GM12801 (cell line): ENCODE results near the gene FAM228B.

Experiments
- TF ChIP-seq, protein P1 (sequence below): IDR thresholded peaks from one replicate; pipeline ENCODE4 v1.5.1; 2011; ENCODE audit warnings: control low read depth; ENCODE audit not compliant: insufficient read length; ENCODE audit errors: extremely low read depth

FAM228B gene

DNA sequence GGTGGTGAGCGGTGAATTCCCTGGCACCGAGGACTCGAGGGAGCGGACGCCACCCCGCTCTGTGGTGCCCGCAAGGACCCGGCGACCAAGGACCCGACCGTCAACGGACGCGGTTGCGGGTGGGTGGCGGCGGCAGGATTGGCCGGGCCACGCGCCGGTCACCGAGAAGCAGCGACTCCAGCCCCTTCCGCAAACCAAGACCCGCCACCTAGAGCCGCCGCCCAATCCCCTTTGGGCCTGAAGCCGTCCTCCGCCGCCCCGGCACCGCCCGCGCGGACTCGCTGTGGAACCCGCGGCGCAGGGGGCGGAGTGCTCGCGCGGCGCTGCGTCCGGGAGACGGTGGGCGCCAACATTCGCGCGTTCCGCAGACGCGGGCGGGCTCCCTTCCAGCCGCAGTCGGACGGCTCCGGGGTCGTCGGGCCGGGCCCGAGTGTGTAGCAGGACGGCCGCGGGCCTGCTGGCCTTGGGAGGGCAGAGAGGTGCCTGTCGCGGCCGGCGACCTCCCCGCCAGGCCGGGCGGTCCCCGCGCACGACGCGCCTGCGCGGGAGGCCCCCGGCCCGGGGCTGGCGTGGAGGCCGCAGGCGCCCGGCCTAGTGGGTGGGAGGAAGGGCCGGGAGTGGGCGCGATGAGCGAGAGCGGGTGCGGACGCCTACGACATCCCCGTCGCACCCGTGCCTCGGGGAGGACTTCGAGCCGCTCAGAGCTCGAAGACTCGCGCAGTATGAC lies at the start of gene FAM228B, which contains the start of gene PFN4:
TSS of gene FAM228B (plus strand) at position 275 of the 727 bp plus-strand sequence. CDS start 893 bp downstream, outside the sequence.
TSS of gene PFN4 (minus strand) at position 140 of the 727 bp plus-strand sequence. CDS start 799 bp downstream, outside the sequence.
- TF ChIP-seq, protein P1, sequence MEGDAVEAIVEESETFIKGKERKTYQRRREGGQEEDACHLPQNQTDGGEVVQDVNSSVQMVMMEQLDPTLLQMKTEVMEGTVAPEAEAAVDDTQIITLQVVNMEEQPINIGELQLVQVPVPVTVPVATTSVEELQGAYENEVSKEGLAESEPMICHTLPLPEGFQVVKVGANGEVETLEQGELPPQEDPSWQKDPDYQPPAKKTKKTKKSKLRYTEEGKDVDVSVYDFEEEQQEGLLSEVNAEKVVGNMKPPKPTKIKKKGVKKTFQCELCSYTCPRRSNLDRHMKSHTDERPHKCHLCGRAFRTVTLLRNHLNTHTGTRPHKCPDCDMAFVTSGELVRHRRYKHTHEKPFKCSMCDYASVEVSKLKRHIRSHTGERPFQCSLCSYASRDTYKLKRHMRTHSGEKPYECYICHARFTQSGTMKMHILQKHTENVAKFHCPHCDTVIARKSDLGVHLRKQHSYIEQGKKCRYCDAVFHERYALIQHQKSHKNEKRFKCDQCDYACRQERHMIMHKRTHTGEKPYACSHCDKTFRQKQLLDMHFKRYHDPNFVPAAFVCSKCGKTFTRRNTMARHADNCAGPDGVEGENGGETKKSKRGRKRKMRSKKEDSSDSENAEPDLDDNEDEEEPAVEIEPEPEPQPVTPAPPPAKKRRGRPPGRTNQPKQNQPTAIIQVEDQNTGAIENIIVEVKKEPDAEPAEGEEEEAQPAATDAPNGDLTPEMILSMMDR, result no peak

DNA sequence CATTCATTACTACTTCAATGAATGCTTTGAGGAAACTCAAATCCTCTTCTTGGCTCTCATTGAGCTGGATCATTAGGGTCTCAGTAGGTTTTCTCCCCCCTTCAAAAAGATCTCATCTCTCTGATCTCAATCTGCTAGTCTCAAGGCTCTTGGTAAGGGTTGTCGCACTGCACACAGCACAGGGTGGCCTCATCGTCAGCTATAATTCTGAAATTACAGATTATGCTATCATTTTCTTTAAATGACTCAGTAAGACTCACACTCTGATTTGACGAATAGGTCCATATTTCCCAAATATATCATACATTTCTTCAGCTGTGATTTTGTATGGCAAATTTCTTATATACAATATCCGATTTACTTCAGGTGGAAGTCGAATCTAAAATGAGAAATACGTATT lies 49.5 kb upstream of the FAM228B start:
- TF ChIP-seq, protein P1, result no peak

DNA sequence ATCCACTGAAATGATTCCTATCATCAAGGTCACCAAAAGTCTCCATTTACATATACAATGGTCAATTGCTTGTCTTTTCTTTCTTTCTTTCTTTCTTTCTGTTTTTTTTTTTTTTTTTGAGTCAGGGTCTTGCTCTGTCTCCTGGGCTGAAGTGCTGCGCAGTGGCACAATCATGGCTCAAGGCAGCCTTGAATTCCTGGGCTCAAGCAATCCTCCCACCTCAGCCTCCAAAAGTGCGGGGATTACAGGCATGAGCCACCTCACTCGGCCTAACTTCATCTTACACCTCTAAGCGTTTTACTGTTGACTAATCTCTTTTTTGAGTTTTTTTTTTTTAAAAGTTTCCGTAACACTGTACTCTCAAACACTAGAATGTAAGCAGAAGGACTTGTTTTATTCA lies 48.0 kb upstream of the FAM228B start:
- TF ChIP-seq, protein P1, result no peak

DNA sequence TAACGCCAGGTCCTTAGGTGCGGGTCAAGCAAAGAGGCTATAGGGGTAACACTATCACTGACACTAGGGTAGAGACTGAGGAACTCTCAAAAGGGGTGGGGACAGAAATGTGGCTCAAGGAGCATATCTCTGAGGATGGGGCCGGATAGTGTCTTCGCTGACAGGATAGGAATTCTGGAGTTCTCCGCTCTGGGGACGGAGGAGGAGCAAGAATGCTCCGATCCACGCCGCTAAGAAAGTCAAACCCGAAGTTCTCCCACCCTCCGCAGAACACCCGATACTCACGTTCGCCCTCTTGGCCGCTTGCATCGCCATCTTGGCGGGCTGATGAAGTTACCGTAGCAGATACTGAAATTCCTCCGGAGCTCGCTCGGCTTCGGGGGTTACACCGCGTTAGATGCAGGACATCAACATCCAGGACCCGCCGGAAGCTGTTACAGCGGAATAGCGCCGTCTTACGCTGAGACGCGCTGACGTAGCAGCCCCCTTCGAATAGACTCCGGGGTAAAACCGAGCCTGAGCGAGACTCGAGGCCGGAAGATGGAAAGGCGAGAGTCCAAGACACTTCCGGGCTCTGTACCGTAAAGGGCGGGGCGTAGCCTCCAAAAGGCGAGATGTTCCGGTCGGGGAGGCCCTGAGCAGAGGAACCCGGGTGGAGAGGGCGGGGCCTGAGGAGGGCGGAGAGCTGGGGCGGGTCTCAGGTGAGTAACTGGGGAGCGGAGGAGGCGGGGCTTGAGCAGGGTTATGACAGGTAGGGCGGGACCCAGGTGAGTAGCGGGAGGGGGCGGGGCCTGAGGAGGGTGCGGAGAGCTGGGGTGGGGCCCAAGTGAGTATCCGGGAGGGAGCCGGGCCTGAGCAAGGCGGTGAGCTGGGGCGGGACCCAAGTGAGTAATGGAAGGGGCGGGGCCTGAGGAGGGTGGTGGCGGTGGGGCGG lies 47.1 kb upstream of the FAM228B start, which contains the start of gene SF3B6:
TSS of gene SF3B6 (minus strand) at position 412 of the 934 bp plus-strand sequence. CDS start at position 315, 97 bp downstream.
- TF ChIP-seq, protein P1, result no peak

DNA sequence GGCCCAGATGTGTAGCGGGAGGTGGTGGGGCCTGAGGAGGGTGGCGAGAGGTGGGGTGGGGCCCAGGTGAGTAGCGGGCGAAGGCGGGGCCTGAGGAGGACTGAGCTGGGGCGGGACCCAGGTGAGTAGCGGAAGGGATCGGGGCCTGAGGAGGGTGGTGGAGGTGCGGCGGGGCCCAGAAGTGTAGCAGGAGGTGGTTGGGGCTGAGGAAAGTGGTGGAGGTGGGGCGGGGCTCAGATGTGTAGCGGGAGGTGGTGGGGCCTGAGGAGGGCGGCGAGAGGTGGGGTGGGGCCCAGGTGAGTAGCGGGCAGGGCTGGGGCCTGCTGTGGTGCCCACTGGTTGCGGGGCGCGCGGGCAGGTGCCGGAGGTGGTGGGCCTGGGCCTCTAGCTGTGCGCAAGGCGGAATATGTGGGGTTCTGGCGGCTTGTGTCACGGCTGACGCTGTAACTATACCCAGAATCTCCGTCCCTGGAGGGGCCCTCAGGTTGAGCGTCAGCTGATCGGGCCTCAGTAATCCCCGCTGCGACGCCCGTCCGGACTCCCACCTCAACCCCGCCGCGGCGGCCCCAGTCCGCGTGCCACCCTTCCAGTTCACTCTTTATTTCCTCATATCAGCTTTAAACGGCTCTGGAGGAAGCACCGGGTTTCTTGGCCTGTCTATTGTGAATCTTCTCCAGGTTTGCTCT lies 46.3 kb upstream of the FAM228B start:
- TF ChIP-seq, protein P1, result no peak

DNA sequence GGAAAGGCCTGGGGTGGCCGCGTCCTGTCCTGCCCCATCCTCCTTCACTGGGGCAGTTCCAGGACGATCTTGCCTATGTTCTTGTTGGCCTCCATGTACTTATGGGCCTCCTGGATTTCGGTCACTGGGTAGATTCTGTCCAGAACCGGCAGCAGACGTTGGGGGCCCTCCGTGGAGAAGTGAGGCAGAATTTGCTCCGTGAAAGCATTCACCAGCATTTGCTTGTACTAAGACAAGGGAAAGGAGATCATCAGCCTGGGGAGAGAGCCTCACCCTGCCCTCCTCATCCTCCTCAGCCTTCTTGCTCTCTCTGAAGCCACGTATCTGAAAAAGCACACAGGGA lies 45.8 kb upstream of the FAM228B start:
- TF ChIP-seq, protein P1, result no peak

DNA sequence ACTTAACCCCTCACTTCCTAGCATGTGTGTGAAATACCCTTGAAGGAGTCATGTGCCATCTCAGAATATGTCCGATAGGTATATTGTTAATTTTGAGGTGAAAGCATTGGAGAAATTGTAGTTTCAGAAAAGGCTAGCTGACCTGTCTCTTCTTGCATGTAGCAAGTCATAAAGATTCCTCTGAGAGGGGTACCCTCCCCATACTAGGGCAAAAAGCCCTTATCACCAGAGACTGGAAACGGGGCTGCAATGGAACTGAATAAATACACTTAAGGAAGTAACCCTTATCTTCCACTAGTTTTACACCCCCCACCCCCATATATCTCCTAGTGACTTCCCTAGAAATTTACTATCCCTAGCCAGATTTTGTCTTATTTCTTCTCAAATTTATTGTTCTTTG lies 45.4 kb upstream of the FAM228B start:
- TF ChIP-seq, protein P1, result no peak
